H9 (cell line): ENCODE data around the gene ABCC3. TPM values are rescaled to one million over a fixed set of nuclear protein-coding genes. Genes with fewer than 3 reads are reported as not detected.

Source experiments
- DNase-seq: peaks from one replicate; pipeline ENCODE4 v3.0.0-alpha.2; 2017
- H2AFZ ChIP-seq: one replicate; pipeline ENCODE4 v1.6.1; 2013; ENCODE audit warnings: mild to moderate bottlenecking, low read length, control low read depth, moderate library complexity
- H2AK5ac ChIP-seq: 2 replicates; pipeline ENCODE4 v1.6.1; 2013; ENCODE audit warnings: low read length, control low read depth, mixed read lengths; ENCODE audit not compliant: insufficient read length
- H2BK120ac ChIP-seq: one replicate; pipeline ENCODE4 v1.6.1; 2013; ENCODE audit warnings: low read depth, mild to moderate bottlenecking, low read length, control low read depth, inconsistent platforms; ENCODE audit not compliant: poor library complexity, severe bottlenecking
- H2BK12ac ChIP-seq: 2 replicates; pipeline ENCODE4 v1.6.1; 2013; ENCODE audit warnings: low read length, control low read depth, mixed read lengths, low read depth; ENCODE audit not compliant: insufficient read length
- H2BK15ac ChIP-seq: 2 replicates; pipeline ENCODE4 v1.6.1; 2013; ENCODE audit warnings: low read depth, low read length, control low read depth
- H2BK20ac ChIP-seq: one replicate; pipeline ENCODE4 v1.6.1; 2013; ENCODE audit warnings: low read depth, mild to moderate bottlenecking, low read length, control low read depth, inconsistent platforms; ENCODE audit not compliant: poor library complexity, severe bottlenecking
- H2BK5ac ChIP-seq: 2 replicates; pipeline ENCODE4 v1.6.1; 2013; ENCODE audit warnings: low read length, control low read depth, mixed read lengths; ENCODE audit not compliant: insufficient read length
- H3K14ac ChIP-seq: 2 replicates; pipeline ENCODE4 v1.6.1; 2013; ENCODE audit warnings: low read length, control low read depth; ENCODE audit not compliant: insufficient read depth
- H3K18ac ChIP-seq: 2 replicates; pipeline ENCODE4 v1.6.1; 2013; ENCODE audit warnings: low read depth, mild to moderate bottlenecking, mixed read lengths, low read length, control low read depth; ENCODE audit not compliant: insufficient read length
- H3K23ac ChIP-seq: 2 replicates; pipeline ENCODE4 v1.6.1; 2013; ENCODE audit warnings: low read length, control low read depth, mixed read lengths, low read depth; ENCODE audit not compliant: insufficient read length
- H3K23me2 ChIP-seq: 2 replicates; pipeline ENCODE4 v1.6.1; 2013; ENCODE audit warnings: low read depth, mild to moderate bottlenecking, mixed read lengths, low read length, control low read depth; ENCODE audit not compliant: insufficient read length, poor library complexity, severe bottlenecking
- H3K27ac ChIP-seq: 2 replicates; pipeline ENCODE4 v1.5.1; 2013; ENCODE audit warnings: low read length, control low read depth, mixed read lengths, low read depth; ENCODE audit not compliant: insufficient read length
- H3K27me3 ChIP-seq: 2 replicates; pipeline ENCODE4 v1.6.1; 2013; ENCODE audit warnings: low read length, control low read depth, inconsistent platforms; ENCODE audit not compliant: insufficient read depth
- H3K4ac ChIP-seq: 2 replicates; pipeline ENCODE4 v1.6.1; 2013; ENCODE audit warnings: low read depth, mild to moderate bottlenecking, control low read depth, inconsistent platforms, low read length, moderate library complexity
- H3K4me1 ChIP-seq: 2 replicates; pipeline ENCODE4 v1.6.1; 2013; ENCODE audit warnings: low read length, control low read depth, inconsistent platforms; ENCODE audit not compliant: insufficient read depth
- H3K4me2 ChIP-seq: 2 replicates; pipeline ENCODE4 v1.6.1; 2013; ENCODE audit warnings: low read length, control low read depth, mixed read lengths; ENCODE audit not compliant: insufficient read length, insufficient read depth
- H3K56ac ChIP-seq: 2 replicates; pipeline ENCODE4 v1.6.1; 2013; ENCODE audit warnings: low read depth, mild to moderate bottlenecking, mixed read lengths, low read length, control low read depth; ENCODE audit not compliant: insufficient read length
- H3K79me1 ChIP-seq: 2 replicates; pipeline ENCODE4 v1.6.1; 2013; ENCODE audit warnings: low read depth, mild to moderate bottlenecking, moderate library complexity, low read length, control low read depth, inconsistent platforms; ENCODE audit not compliant: insufficient read depth, poor library complexity, severe bottlenecking
- H3K79me2 ChIP-seq: 2 replicates; pipeline ENCODE4 v1.6.1; 2013; ENCODE audit warnings: low read length, control low read depth, inconsistent platforms; ENCODE audit not compliant: insufficient read depth
- H3K9ac ChIP-seq: 2 replicates; pipeline ENCODE4 v1.6.1; 2013; ENCODE audit warnings: low read length, control low read depth, mixed read lengths; ENCODE audit not compliant: insufficient read length; ENCODE audit errors: extremely low read depth
- H3K9me3 ChIP-seq: one replicate; pipeline ENCODE4 v1.6.1; 2013; ENCODE audit warnings: low read depth, low read length, inconsistent platforms; ENCODE audit not compliant: control insufficient read depth
- H3T11ph ChIP-seq: one replicate; pipeline ENCODE4 v1.6.1; 2013; ENCODE audit warnings: mild to moderate bottlenecking, low read length, control low read depth, inconsistent platforms
- H4K20me1 ChIP-seq: one replicate; pipeline ENCODE4 v1.6.1; 2013; ENCODE audit not compliant: control insufficient read depth, insufficient read length, insufficient read depth
- H4K5ac ChIP-seq: 2 replicates; pipeline ENCODE4 v1.6.1; 2013; ENCODE audit warnings: low read depth, mild to moderate bottlenecking, mixed read lengths, low read length, control low read depth; ENCODE audit not compliant: insufficient read length
- H4K8ac ChIP-seq: replicated peaks from 2 replicates; pipeline ENCODE4 v1.6.1; 2013; ENCODE audit warnings: low read length, control low read depth, mixed read lengths, low read depth; ENCODE audit not compliant: insufficient read length
- H4K91ac ChIP-seq: 2 replicates; pipeline ENCODE4 v1.6.1; 2013; ENCODE audit warnings: low read depth, mild to moderate bottlenecking, moderate library complexity, mixed read lengths, low read length, control low read depth; ENCODE audit not compliant: insufficient read length
- H3K27ac Mint-ChIP-seq, 3 experiments: 2 replicates in 2 of 3; 3 replicates in 1 of 3; pipeline ENCODE4 v1.8.0; 2020 to 2021; ENCODE audit warnings: mixed read lengths in 3 of 3, mild to moderate bottlenecking in 1 of 3, moderate library complexity in 1 of 3
- H3K27me3 Mint-ChIP-seq: 2 replicates; pipeline ENCODE4 v1.8.0; 2021; ENCODE audit warnings: low read depth, mild to moderate bottlenecking, moderate library complexity, mixed read lengths
- H3K36me3 Mint-ChIP-seq, 3 experiments: 2 replicates in 2 of 3; 3 replicates in 1 of 3; pipeline ENCODE4 v1.8.0; 2020 to 2021; ENCODE audit warnings: low read depth in 3 of 3, mixed read lengths in 3 of 3; ENCODE audit not compliant: insufficient read depth in 1 of 3
- H3K4me1 Mint-ChIP-seq, 2 experiments: 2 replicates each; pipeline ENCODE4 v1.8.0; 2020; ENCODE audit warnings: mixed read lengths in 2 of 2
- H3K4me3 Mint-ChIP-seq, 2 experiments: 2 replicates in 1 of 2; 3 replicates in 1 of 2; pipeline ENCODE4 v1.8.0; 2020 to 2021; ENCODE audit warnings: mild to moderate bottlenecking in 2 of 2, mixed read lengths in 2 of 2, moderate library complexity in 1 of 2
- H3K9me3 Mint-ChIP-seq, 2 experiments: 2 replicates in 1 of 2; 3 replicates in 1 of 2; pipeline ENCODE4 v1.8.0; 2020; ENCODE audit warnings: mild to moderate bottlenecking in 2 of 2, mixed read lengths in 2 of 2, moderate library complexity in 1 of 2
- CTCF ChIP-seq: fragments of 200-600 bp; sonication (generic); conservative IDR thresholded peaks from 3 replicates; pipeline ENCODE4 v1.8.0; 2021; ENCODE audit warnings: antibody characterized with exemption, mild to moderate bottlenecking
- WGBS: extraction: QIAGEN DNeasy Blood & Tissue Kit; methylation state at CpG from one replicate; pipeline ENCODE4 v1.1.7; 2013; ENCODE audit warnings: missing lambda C conversion rate, low lambda C conversion rate, mixed read lengths; ENCODE audit not compliant: insufficient read length; ENCODE audit errors: extremely low coverage; 5-methylcytosine and 5-hydroxymethylcytosine counted together
- total RNA-seq: library from RNA; stranded (reverse); gene quantifications from 2 replicates; pipeline ENCODE4 v1.2.1, GENCODE V29; 2021

Gene ABCC3
- total RNA-seq, 1 experiment from 2014 or later: 0.31 TPM

- no peak overlapping the region for H2BK120ac ChIP-seq
- no CpG with 5 or more reads among the region's 9 CpGs for WGBS
- H3K23me2 ChIP-seq: peaks cover 9% of the 10 kb centered on the region
- TF ChIP-seq CTCF: no peak
- no peak overlapping the region for H3K4ac ChIP-seq
- no peak overlapping the region for H4K91ac ChIP-seq
- H3K79me1 ChIP-seq: no peaks in the 10 kb centered on the region
- no peak overlapping the region for H2AFZ ChIP-seq
- no peak for DNase-seq
- H3K27ac ChIP-seq: no peak overlapping the region
- H2BK5ac ChIP-seq: no peak overlapping the region
- H3K4me3 Mint-ChIP-seq: no peak overlapping the region
- no peak overlapping the region for H3K18ac ChIP-seq
- no peak overlapping the region for H2BK12ac ChIP-seq
- peaks cover 20 to 31% of the 10 kb centered on the region in 2 experiments for H3K4me1 Mint-ChIP-seq
- no peak overlapping the region for H3K4me2 ChIP-seq
- peaks cover 23% of the 10 kb centered on the region; the same call in 1 of the 2 replicates for H3K27me3 ChIP-seq
- no peaks in the 10 kb centered on the region for H4K20me1 ChIP-seq
- H3K79me2 ChIP-seq: no peaks in the 10 kb centered on the region
- H3K9ac ChIP-seq: no peak overlapping the region
- no peaks in the 10 kb centered on the region for H3K36me3 Mint-ChIP-seq
- H3K9me3 Mint-ChIP-seq: no peaks in the 10 kb centered on the region
- H3K14ac ChIP-seq: no peak overlapping the region
- no peak overlapping the region for H2AK5ac ChIP-seq
- no peak overlapping the region for H3K27ac Mint-ChIP-seq
- no peak overlapping the region for H4K5ac ChIP-seq
- H3K4me1 ChIP-seq: no peaks in the 10 kb centered on the region
- H3K27me3 Mint-ChIP-seq: peaks cover 68% of the 10 kb centered on the region
- H2BK15ac ChIP-seq: no peak overlapping the region
- H4K8ac ChIP-seq: no peak overlapping the region
- H3T11ph ChIP-seq: no peak overlapping the region
- no peaks in the 10 kb centered on the region for H3K9me3 ChIP-seq
- H2BK20ac ChIP-seq: no peak overlapping the region
- no peak overlapping the region for H3K56ac ChIP-seq
- H3K23ac ChIP-seq: no peak overlapping the region
Observed at GRCh38 chr17:50631908-50632571, 2.6 kb upstream of the ABCC3 start.
